ENCODE data around the gene NEK7. TPM values are rescaled to one million over a fixed set of nuclear protein-coding genes. Genes with fewer than 3 reads are reported as not detected.

Gene NEK7
- total RNA-seq, 2 experiments from 2014 or later: 61.5 to 63.2 TPM

- H3K27me3 Mint-ChIP-seq (ENCODE audit: low read depth): no peaks in the 10 kb centered on the region
- H3K36me3 Mint-ChIP-seq (ENCODE audit: low read depth): no peaks in the 10 kb centered on the region
- H3K4me1 Mint-ChIP-seq (ENCODE audit: low read depth): peaks cover 9% of the 10 kb centered on the region
- ChIA-PET POLR2A (no interaction called here), CTCF (no interaction called here)
- H3K9me3 Mint-ChIP-seq (ENCODE audit: insufficient read depth): no peaks in the 10 kb centered on the region
- no peak overlapping the region for H3K4me3 Mint-ChIP-seq
- ATAC-seq (no peak), DNase-seq (no peak)
- no peak overlapping the region for H3K27ac Mint-ChIP-seq
Observed at GRCh38 chr1:198151688-198152087, 5.1 kb upstream of the NEK7 start.

- Mint-ChIP-seq H3K27me3 (ENCODE audit: low read depth) (no peaks in the 10 kb centered on the region), H3K4me3 (no peak overlapping the region), H3K4me1 (ENCODE audit: low read depth) (peaks cover 10% of the 10 kb centered on the region), H3K9me3 (ENCODE audit: insufficient read depth) (no peaks in the 10 kb centered on the region), H3K36me3 (ENCODE audit: low read depth) (peaks cover 7% of the 10 kb centered on the region), H3K27ac (no peak overlapping the region)
- DNase-seq (no peak), ATAC-seq (no peak)
- POLR2A ChIA-PET: no interaction called here
- CTCF ChIA-PET: interaction anchor here (1.1 to 1.7 kb wide), 5 partner anchors 9 to 64 kb away, joined by 3 to 8 read pairs (median 4); no protein-coding TSS in a partner anchor
Observed at GRCh38 chr1:198153103-198153502, 3.7 kb upstream of the NEK7 start.

DNA sequence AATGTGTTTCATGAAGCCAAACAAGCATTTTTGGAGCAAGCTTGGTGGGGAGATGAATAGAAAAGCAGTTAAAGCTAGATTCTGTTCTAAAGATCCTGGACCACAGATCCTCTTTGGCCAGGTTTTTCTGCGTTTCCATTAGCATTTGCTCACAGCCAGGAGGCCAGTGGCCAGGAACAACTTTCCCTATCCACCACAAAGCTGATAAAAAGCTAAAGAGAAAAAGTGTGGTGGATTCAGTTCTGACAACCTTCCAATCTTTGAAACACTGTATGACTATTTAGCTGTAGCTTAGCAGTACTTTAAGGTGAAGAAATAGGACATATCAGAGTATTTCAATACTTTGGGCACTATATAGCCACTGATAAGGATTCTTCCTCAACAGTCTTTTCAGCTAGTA is 3.0 kb upstream of the NEK7 start:
- ATAC-seq (no peak), DNase-seq (no peak)
- CTCF ChIA-PET: interaction anchor here (1.1 to 1.7 kb wide), 6 partner anchors 10 to 65 kb away, joined by 3 to 8 read pairs (median 4); no protein-coding TSS in a partner anchor
- Mint-ChIP-seq H3K27ac (no peak overlapping the region), H3K4me1 (ENCODE audit: low read depth) (peaks cover 10% of the 10 kb centered on the region), H3K27me3 (ENCODE audit: low read depth) (no peaks in the 10 kb centered on the region), H3K9me3 (ENCODE audit: insufficient read depth) (no peaks in the 10 kb centered on the region), H3K4me3 (no peak overlapping the region), H3K36me3 (ENCODE audit: low read depth) (peaks cover 7% of the 10 kb centered on the region)
- POLR2A ChIA-PET: no interaction called here

- ATAC-seq: no peak
Observed at GRCh38 chr1:198155253-198155652, 1.5 kb upstream of the NEK7 start.

GRCh38 chr1:198156111-198156744 is 570 bp upstream of the NEK7 start:
- ChIA-PET POLR2A (interaction anchor here (0.6 to 3.5 kb wide), 16 partner anchors 8 to 481 kb away, joined by 3 to 12 read pairs (median 4); no protein-coding TSS in a partner anchor), CTCF (interaction anchor here (0.6 to 3.4 kb wide), 24 partner anchors 8 to 393 kb away, joined by 3 to 27 read pairs (median 4); no protein-coding TSS in a partner anchor)
- no peaks in the 10 kb centered on the region for H3K9me3 Mint-ChIP-seq (ENCODE audit: insufficient read depth)
- H3K27me3 Mint-ChIP-seq (ENCODE audit: low read depth): no peaks in the 10 kb centered on the region
- H3K4me1 Mint-ChIP-seq (ENCODE audit: low read depth): peaks cover 28% of the 10 kb centered on the region
- peak; percentile 8 for ATAC-seq
- peak overlapping the region; percentile 91 for H3K27ac Mint-ChIP-seq
- peak overlapping the region; percentile 99 for H3K4me3 Mint-ChIP-seq
- peaks cover 7% of the 10 kb centered on the region for H3K36me3 Mint-ChIP-seq (ENCODE audit: low read depth)
- peak; percentile 87 for DNase-seq

More at GRCh38 chr1:198155253-198155652, 1.5 kb upstream of the NEK7 start:
- Mint-ChIP-seq H3K4me3 (no peak overlapping the region), H3K27ac (no peak overlapping the region), H3K27me3 (ENCODE audit: low read depth) (no peaks in the 10 kb centered on the region), H3K4me1 (ENCODE audit: low read depth) (peaks cover 18% of the 10 kb centered on the region), H3K9me3 (ENCODE audit: insufficient read depth) (no peaks in the 10 kb centered on the region), H3K36me3 (ENCODE audit: low read depth) (peaks cover 7% of the 10 kb centered on the region)
- POLR2A ChIA-PET: interaction anchor here (0.6 kb wide), 1 partner anchor 101 kb away, joined by 4 read pairs; no protein-coding TSS in a partner anchor
- no peak for DNase-seq
- CTCF ChIA-PET: interaction anchor here (1.0 to 3.4 kb wide), 15 partner anchors 9 to 229 kb away, joined by 3 to 27 read pairs (median 4); no protein-coding TSS in a partner anchor

- H3K4me3 Mint-ChIP-seq: peak overlapping the region; percentile 99
- peak overlapping the region; percentile 99 for H3K27ac Mint-ChIP-seq
- ATAC-seq (peak; percentile 57), DNase-seq (peak; percentile 87)
- POLR2A ChIA-PET: interaction anchor here (0.6 to 3.5 kb wide), 18 partner anchors 7 to 480 kb away, joined by 3 to 12 read pairs (median 4); no protein-coding TSS in a partner anchor
- peaks cover 37% of the 10 kb centered on the region for H3K4me1 Mint-ChIP-seq (ENCODE audit: low read depth)
- H3K27me3 Mint-ChIP-seq (ENCODE audit: low read depth): no peaks in the 10 kb centered on the region
- no peaks in the 10 kb centered on the region for H3K9me3 Mint-ChIP-seq (ENCODE audit: insufficient read depth)
- CTCF ChIA-PET: interaction anchor here (1.0 to 3.4 kb wide), 18 partner anchors 8 to 544 kb away, joined by 3 to 27 read pairs (median 4); no protein-coding TSS in a partner anchor
- H3K36me3 Mint-ChIP-seq (ENCODE audit: low read depth): peaks cover 10% of the 10 kb centered on the region
Observed at GRCh38 chr1:198157241-198157846, 546 bp downstream of the NEK7 start.

DNA sequence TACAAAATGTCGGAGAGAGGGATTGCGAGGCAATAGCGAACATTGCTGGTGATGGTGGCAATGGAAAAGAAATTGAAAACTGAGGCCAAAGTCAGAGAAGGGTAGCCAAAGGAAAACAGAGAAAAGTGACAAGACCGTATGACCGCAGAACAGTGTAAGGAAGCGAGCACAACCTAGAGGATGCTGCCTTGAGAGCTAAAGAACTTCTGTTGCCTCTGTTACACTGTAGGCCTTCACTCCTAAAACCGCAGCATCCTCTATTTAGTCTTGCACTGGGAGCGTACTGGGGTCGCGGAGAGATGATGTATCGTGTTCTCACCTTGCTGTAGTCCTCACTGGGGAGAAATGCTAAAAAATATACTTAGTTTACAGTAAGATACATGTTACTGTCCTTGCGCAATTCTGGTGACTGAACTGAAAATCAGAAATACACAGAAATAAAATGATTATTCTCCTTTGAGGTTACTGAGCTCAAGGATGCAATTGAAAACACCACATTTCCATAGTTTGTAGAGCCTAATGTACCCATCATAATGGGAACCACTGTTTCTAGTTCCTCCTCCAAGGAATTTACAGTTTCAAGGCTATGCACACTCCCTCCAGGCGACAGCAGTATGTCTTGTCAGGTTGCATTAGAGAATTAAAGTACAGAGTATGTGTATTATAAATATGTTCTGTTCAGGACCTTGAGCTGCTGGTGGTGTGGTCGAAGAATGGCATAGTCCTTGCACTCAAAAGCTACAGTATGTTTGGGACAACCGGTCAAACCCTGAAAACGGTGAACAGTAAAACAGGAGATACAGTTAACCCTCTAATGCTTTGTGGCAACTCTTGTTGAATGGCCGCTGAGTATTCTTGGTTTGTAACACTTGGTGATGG is 1.3 kb downstream of the NEK7 start:
- Mint-ChIP-seq H3K9me3 (ENCODE audit: insufficient read depth) (no peaks in the 10 kb centered on the region), H3K27me3 (ENCODE audit: low read depth) (no peaks in the 10 kb centered on the region), H3K4me3 (peak overlapping the region; percentile 99), H3K4me1 (ENCODE audit: low read depth) (peaks cover 44% of the 10 kb centered on the region), H3K36me3 (ENCODE audit: low read depth) (peaks cover 10% of the 10 kb centered on the region), H3K27ac (peak overlapping the region; percentile 99)
- CTCF ChIA-PET: interaction anchor here (0.8 to 3.4 kb wide), 18 partner anchors 10 to 543 kb away, joined by 3 to 27 read pairs (median 4); no protein-coding TSS in a partner anchor
- DNase-seq: peak; percentile 54
- no peak for ATAC-seq
- POLR2A ChIA-PET: interaction anchor here (0.6 to 3.5 kb wide), 21 partner anchors 8 to 520 kb away, joined by 3 to 12 read pairs (median 4); no protein-coding TSS in a partner anchor

DNA sequence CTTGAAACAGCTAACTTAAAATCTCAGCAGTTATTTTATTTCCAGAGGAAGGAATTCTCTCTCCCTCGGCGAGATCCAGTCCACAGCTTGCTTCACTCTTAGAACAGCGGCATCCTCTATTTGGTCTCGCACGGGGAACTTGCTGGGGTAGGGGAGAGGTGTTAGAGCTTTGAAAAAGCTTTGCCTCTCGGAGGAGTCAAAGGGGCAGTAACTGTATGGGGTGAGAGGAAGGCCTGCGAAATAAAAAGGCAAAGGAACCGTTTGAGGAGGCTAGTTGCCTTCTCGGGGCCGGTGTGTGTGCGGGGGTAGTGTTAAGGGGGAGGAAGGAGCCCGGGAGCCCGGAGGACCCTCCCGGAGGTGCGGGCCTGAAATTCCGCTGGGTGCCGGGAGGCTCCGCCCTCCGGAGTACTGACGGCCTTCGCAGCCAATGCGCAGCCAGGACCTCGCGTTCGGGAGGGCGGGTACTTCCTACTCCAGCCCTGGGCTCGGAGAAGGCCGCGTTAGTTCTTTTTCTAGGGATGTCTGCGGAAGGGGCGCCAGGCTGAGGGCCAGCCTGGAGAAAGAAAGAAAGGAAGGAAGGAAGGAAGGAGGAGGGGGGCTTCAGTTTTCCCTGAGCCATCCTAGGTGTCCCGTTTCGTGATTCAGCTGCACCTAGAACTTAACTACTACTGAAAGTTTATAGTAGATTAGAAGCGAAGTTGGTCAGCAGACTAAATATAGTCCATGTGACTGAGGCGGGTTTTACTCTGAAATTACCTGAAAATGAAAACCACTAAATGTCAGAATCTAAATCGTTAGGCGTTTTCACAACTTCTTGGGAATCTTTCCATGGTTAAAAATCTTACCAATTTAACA is 2.2 kb downstream of the NEK7 start:
- H3K27ac Mint-ChIP-seq: peak overlapping the region; percentile 99
- peaks cover 10% of the 10 kb centered on the region for H3K36me3 Mint-ChIP-seq (ENCODE audit: low read depth)
- ATAC-seq: peak; percentile 81
- CTCF ChIA-PET: interaction anchor here (0.8 to 3.4 kb wide), 16 partner anchors 9 to 577 kb away, joined by 3 to 27 read pairs (median 4); no protein-coding TSS in a partner anchor
- no peaks in the 10 kb centered on the region for H3K9me3 Mint-ChIP-seq (ENCODE audit: insufficient read depth)
- POLR2A ChIA-PET: interaction anchor here (0.6 to 3.5 kb wide), 18 partner anchors 9 to 519 kb away, joined by 3 to 12 read pairs (median 4); no protein-coding TSS in a partner anchor
- H3K27me3 Mint-ChIP-seq (ENCODE audit: low read depth): no peaks in the 10 kb centered on the region
- H3K4me1 Mint-ChIP-seq (ENCODE audit: low read depth): peaks cover 48% of the 10 kb centered on the region
- peak; percentile 91 for DNase-seq
- peak overlapping the region; percentile 99 for H3K4me3 Mint-ChIP-seq

DNA sequence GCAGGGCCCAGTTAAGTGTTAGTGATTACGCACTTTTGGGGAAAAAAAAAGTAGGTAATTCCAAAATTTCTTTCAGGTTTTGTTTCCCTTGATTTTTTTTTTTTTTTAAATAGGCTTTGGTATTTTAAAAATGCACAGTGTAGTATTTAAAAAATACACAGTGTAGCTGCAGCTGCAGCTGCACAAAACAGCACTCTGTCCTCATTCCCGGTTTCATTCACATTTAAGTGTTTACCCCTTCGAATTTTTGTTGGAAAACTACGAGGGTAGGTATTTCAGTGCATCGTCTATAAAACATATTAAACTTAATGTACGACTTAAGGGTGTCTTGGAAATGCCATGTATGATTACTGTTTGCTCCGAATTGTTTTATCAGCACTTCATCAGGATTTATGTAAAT is 3.4 kb downstream of the NEK7 start:
- ChIA-PET POLR2A (interaction anchor here (0.6 kb wide), 1 partner anchor 58 kb away, joined by 3 read pairs; no protein-coding TSS in a partner anchor), CTCF (no interaction called here)
- ATAC-seq (no peak), DNase-seq (no peak)
- H3K27ac Mint-ChIP-seq: no peak overlapping the region
- no peak overlapping the region for H3K4me3 Mint-ChIP-seq
- H3K27me3 Mint-ChIP-seq (ENCODE audit: low read depth): no peaks in the 10 kb centered on the region
- H3K4me1 Mint-ChIP-seq (ENCODE audit: low read depth): peaks cover 59% of the 10 kb centered on the region
- H3K9me3 Mint-ChIP-seq (ENCODE audit: insufficient read depth): no peaks in the 10 kb centered on the region
- H3K36me3 Mint-ChIP-seq (ENCODE audit: low read depth): peaks cover 10% of the 10 kb centered on the region

DNA sequence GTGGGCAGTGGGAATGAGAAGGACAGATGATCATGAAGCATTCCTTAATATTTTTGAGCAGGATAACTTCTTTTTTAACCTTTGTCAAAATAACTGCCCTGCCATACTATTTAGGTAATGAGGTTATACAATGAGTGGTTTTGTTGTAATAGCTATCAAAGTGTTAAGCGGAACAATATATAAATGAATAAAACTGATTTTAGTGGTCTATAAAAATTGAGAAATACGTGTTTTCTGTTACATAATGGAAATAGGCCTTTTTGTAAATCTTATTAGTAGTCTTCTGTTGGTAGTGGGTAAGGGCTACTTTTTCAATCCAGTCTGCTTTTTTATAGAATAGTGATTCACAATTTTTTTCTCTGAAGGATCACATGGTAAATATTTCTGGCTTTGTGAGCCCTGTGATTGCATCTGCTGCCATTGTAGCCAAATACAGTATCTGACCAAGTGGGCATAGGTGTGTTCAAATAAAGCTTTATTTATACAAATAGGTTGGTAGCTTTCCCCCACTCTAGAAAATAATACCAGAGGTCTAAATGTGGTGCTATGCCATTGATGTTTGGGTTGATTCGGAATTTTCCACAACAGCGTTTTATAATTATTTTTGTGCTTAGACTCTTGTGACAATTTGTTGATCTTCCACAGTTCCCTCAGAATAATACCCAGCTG is 4.3 kb downstream of the NEK7 start:
- no peaks in the 10 kb centered on the region for H3K27me3 Mint-ChIP-seq (ENCODE audit: low read depth)
- DNase-seq: no peak
- H3K4me1 Mint-ChIP-seq (ENCODE audit: low read depth): peaks cover 63% of the 10 kb centered on the region
- peaks cover 10% of the 10 kb centered on the region for H3K36me3 Mint-ChIP-seq (ENCODE audit: low read depth)
- POLR2A ChIA-PET: interaction anchor here (0.7 kb wide), 1 partner anchor 43 kb away, joined by 3 read pairs; no protein-coding TSS in a partner anchor
- ATAC-seq: no peak
- H3K4me3 Mint-ChIP-seq: no peak overlapping the region
- H3K9me3 Mint-ChIP-seq (ENCODE audit: insufficient read depth): no peaks in the 10 kb centered on the region
- CTCF ChIA-PET: interaction anchor here (1.2 kb wide), 1 partner anchor 11 kb away, joined by 3 read pairs; no protein-coding TSS in a partner anchor
- no peak overlapping the region for H3K27ac Mint-ChIP-seq

Data from activated CD8-positive, alpha-beta T cell treated with anti-CD3 and anti-CD28 coated beads, Interleukin-2, amount 10 ng/mL, durations not matched to agents 7 days and 5 days (primary cell).